HG03159 (cell line): ENCODE results near the gene CRYAB.
"Not testable (repeated sequence)": the region's sequence is repeated elsewhere in the genome, so short reads cannot be mapped to it uniquely, and the experiment has no call there.

Experiments used
- ATAC-seq: cut with Tn5 transposase; IDR thresholded peaks from one replicate; pipeline ENCODE4 v1.9.1; 2021; ENCODE audit warnings: mild to moderate bottlenecking, moderate library complexity; ENCODE audit not compliant: unreplicated experiment

CRYAB gene

GRCh38 chr11:111933872-111934271 is 22.3 kb upstream of the CRYAB start:
- ATAC-seq, result no peak

GRCh38 chr11:111933176-111933575 is 21.6 kb upstream of the CRYAB start:
- not testable (repeated sequence) for ATAC-seq

DNA sequence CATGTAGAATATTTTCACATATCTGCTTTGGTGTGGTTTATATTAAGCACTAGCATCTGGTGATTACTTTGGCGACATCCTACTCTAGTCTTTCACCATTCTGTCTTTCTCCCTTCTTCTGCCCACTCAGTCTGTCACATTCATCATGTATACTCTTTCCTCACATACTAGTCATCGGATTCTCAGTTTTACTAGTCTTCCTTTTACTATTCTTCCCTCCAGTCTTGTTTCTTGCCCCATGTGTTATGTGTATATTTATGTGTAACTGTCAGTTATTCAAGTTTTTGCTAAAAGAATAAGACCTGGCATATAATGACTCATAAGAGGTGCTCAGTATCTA is 21.0 kb upstream of the CRYAB start:
- ATAC-seq, result no peak

- ATAC-seq, result no peak
Measured at GRCh38 chr11:111930472-111930871, 18.9 kb upstream of the CRYAB start.

DNA sequence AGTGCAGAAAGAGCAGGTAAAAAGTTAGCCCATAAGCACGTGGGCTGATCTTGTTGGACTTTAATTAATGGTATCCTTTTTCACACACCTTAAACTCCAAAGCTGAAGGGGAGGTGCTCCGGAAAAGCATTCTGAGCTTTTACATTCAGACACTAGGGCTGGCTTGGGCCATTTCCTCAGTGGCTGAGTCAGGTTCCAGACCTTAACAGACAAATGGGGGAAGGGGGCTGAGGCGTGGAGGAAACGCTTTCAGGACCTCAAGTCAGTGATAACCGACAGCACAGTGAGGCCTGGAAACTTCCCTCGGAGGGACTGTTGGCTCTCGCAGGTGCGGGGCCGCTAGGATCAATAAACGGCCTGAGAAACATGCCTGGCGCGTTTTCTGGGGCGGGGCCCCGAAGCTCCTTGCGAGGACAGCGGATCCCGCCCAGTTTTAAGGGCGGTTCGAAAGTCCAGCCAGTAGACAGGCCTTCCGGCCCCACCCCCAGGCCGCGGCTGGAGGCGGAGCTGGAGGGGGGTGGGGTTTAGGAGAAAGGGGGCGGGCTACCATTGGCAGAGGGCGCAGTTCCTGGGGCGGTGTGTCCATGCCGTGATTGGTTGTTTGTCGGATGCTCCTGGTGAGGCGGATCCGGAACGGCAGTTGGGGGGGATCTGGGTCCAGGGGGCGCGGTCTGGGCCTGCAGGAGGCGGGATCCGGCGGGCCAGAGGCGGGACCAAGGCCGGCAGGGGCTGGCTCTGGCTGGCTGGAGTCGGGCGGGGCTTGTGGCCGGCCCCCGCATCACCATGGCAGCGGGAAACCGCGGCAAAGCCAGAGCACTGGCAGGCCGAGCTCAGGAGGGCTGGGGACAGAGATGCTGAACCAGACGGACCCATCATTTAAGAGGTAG is 15.2 kb upstream of the CRYAB start:
- ATAC-seq, result peak; percentile 91

GRCh38 chr11:111925953-111926352 is 14.4 kb upstream of the CRYAB start:
- no peak for ATAC-seq

DNA sequence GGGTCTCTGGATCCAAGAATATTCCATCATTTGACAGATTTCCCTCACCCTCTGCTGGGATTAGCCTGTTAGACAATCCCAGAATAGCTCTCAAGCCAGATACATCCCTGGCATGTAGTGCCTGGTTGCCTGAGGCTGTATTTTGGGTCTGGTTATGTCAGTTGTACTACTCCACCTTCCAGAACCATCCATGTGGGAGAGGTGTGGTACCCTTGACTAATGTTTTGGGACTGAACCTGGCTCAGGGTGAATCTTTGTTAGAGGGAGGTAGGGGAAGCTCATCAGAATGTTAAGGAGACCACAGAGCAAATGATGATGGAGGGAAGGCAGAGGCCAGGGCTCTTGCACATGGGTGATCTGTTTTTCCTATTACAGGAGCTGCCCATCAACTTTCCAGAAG is 12.4 kb upstream of the CRYAB start:
- ATAC-seq, result no peak

DNA sequence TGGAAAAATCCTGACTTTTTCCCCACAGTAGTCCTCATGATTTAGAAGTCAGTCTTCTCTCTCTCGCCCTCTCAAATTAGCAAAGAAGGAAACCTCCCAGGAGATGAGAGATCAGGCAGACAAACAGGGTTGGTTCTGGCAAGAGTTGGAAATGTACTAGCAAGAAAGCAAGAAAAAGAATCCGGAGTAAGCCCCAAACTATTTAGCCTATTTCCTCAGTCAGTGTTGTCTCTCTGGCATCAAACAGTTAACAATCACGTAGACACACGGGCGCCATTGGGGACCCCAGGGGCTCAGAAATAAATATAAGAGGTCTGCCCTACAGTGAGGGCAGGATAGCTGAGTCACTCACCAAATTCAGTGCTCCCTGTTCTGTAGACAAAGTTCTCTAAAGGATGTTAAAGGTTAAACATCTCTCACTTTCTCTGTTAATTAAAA is 11.8 kb upstream of the CRYAB start:
- no peak for ATAC-seq

GRCh38 chr11:111922803-111923202 is 11.2 kb upstream of the CRYAB start:
- ATAC-seq, result no peak

- ATAC-seq, result no peak
Measured at GRCh38 chr11:111921541-111922230, 10.1 kb upstream of the CRYAB start.

DNA sequence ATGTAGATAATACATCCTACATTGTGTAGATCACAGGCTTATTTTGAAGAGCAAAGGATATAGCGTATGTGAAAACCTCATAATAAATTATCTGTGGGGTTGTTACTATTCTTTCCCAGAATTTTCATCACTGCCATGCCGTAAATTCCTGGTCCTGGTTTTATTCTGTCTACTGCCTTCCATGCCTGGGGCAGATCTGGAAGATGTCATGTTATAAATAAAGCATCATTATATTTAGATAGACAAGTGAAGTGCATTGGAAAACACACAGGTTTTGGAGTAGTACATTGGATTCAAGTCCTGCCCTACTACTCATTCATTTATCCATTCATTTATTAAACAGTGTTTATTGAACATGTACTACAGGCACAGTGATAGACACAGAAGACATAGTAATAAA is 9.3 kb upstream of the CRYAB start:
- no peak for ATAC-seq

DNA sequence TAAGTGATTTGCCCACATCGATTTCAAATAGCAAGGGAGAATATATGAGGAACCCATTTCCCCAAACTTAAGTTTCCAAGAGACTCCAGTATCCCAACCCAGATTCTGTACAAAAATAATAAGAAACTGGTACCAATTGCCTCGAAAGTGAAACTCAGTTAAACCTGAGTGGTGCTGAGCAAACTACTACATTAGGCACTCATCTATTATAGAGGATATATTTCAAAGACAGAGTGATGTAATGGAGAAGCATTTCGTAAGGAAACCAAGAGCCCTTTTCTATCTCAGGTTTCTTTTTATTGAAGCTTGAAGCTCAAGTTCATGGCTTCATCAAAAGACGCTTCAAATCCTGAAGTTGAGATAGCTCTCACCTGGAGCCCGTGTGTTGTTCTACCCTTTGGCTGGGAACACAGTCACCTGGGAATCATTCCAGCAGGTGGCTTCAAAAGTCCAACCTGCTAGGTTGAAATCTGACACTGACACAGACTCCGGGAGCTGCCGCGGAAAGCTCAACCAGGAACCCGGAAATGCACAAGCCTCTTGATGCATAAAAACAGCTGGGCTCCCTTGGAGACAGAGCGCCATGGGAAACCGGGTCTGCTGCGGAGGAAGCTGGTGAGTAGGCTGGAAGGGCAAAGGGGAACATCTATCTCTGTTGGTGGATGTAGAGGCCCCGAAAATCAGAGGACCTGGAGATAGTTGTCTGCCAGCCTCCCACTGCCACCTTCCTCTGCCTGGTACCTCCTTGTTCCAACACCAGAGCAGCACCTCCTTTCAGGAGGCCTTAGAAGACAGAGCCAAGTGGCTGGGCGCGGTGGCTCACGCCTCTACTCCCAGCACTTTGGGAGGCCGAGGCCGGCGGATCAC is 7.1 kb upstream of the CRYAB start, which contains the start of gene C11orf52:
Gene C11orf52 (plus strand): TSS at position 524 of the 867 bp plus-strand sequence. CDS start 60 bp downstream, at position 584.
- ATAC-seq, result no peak

DNA sequence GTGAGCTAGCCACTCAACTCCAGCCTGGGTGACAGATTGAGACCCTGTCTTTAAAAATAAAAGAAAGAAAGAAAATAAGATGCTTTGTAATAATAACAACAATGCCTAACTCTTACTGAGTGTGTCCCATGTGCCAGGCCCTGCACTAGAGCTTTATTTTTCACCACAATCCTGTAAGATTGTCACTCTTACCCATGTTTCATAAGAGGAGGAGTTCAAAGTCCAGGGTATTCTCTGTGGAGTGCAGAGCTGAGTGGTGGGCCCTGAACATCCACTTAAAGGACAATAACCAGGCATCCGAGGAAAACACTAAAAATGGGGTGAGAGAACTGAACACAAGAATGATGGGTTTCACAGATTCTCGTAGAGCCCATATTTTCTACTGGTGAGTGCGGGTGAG is 6.2 kb upstream of the CRYAB start:
- no peak for ATAC-seq

GRCh38 chr11:111917312-111917711 is 5.7 kb upstream of the CRYAB start:
- ATAC-seq, result no peak

- ATAC-seq, result no peak
Measured at GRCh38 chr11:111916768-111917167, 5.2 kb upstream of the CRYAB start.

GRCh38 chr11:111913997-111914396 is 2.4 kb upstream of the CRYAB start:
- no peak for ATAC-seq

DNA sequence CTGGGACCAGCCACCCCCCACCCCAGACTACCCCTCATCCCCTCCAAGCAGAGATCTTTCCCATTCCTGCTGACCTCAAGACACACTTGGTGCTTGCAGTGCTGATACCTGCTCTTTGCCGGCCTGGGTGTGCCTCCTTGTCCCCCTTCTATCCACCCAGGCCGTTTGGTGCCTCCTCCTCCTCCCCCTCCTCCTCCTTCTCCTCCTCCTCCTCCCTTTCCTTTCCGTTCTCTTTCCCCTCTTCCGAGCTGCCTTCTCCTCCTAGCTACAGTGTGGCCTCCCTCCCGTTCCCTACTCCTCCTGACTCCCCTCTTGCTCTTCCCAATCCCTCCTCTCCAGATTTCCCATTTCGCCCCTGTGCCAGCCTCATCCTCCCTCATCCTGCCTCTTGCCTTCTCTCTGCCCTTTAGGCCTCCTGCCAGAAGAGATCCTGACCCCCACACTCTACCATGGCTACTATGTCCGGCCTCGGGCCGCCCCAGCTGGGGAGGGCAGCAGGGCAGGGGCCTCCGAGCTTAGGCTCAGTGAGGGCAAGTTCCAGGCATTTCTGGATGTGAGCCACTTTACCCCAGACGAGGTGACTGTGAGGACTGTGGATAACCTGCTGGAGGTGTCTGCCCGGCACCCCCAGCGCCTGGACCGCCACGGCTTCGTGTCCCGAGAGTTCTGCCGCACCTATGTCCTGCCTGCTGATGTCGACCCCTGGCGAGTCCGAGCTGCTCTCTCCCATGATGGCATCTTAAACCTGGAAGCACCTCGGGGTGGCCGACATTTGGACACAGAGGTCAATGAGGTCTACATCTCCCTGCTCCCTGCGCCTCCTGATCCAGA is 1.7 kb upstream of the CRYAB start:
- no peak for ATAC-seq

- ATAC-seq, result no peak
Measured at GRCh38 chr11:111912535-111912934, 965 bp upstream of the CRYAB start, which contains the start of gene HSPB2. Gene HSPB2 (plus strand): TSS chr11:111912734. CDS start chr11:111912830, 96 bp downstream.

DNA sequence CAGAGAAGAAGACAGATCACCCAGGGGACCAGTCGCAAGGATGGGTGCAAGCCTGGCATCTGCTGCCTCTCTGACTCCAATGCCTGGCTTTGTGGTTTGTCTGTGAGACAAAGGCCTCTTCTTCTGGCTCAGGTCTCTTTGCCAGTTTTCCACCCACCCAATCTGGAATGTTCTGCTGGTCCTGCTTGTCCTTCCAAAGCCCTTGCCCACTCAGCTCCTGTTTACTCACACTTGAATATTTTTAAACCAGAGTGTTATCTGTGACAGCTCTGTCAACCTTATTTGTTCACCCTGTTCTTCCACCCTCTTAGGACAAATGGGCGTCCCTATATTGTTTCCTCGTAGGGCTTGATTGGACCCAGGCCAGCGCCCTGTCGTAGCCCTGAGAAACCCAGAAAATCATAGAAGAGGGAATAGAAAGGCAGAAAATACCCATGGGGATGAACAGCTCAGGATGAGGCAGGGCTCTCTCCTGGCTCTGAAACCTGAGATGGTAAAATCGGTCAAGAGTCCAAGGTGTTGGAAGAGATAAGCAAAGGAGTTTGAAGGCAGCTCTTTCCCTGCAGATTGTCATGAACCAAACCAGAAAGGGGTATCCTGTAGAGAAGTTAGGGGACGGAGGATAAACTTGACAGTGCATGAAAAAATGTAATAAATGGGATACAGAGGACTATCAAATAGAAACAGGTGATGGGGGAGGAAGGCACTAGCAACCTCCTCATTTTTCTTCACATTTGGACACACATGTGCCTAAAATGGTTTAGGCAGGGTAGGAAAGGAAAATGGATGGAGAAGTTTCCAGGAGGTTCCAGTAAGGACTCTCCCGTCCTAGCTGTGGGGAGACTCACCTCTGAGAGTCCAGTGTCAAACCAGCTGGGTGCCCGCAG is 651 bp downstream of the CRYAB start:
- ATAC-seq, result no peak
